Testis (tissue), 3 donors: ENCODE measurements around the gene P2RY1. TPM values are rescaled to one million over a fixed set of nuclear protein-coding genes. Genes with fewer than 3 reads are reported as not detected.

Experiments
- DNase-seq: peaks from one replicate; pipeline ENCODE4 v3.0.0-alpha.2; 2019
- H3K27ac ChIP-seq, 2 donors: fragments of 200-600 bp; sonication (generic); one replicate each; pipeline ENCODE4 v1.5.1; 2019
- H3K27me3 ChIP-seq: fragments of 200-600 bp; sonication (generic); one replicate; pipeline ENCODE4 v1.5.1; 2019
- H3K36me3 ChIP-seq: fragments of 200-600 bp; sonication (generic); one replicate; pipeline ENCODE4 v1.5.1; 2017; ENCODE audit warnings: low read depth; ENCODE audit errors: missing control alignments
- H3K4me1 ChIP-seq: fragments of 200-600 bp; sonication (generic); one replicate; pipeline ENCODE4 v1.5.1; 2019
- H3K4me3 ChIP-seq, 2 donors: fragments of 200-600 bp; sonication (generic); one replicate each; pipeline ENCODE4 v1.5.1; 2017 to 2019
- H3K9me3 ChIP-seq: fragments of 200-600 bp; sonication (generic); one replicate; pipeline ENCODE4 v1.5.1; 2017
- POLR2A ChIP-seq: fragments of 450-650 bp; IDR thresholded peaks from one replicate; pipeline ENCODE4 v1.6.1; 2017; ENCODE audit warnings: antibody characterized with exemption, mild to moderate bottlenecking, moderate library complexity
- WGBS, 2 donors: methylation state at CpG; one replicate each; pipeline ENCODE4 v1.1.5; 2018; 5-methylcytosine and 5-hydroxymethylcytosine counted together
- intact Hi-C: fragments of 100-400 bp; cut with DNase I; formaldehyde crosslinking; loops from one replicate; pipeline ENCODE4 v1.15.1; 2023; ENCODE audit warnings: low total_unique reads
- polyA plus RNA-seq: library from polyadenylated mRNA; stranded (reverse); fragments of 350-450 nt; fragmentation: Illumina TruSeq; extraction: RNeasy Lipid Tissue Mini Kit (QIAGEN cat#74804); gene quantifications from one replicate; pipeline ENCODE4 v1.2.3, GENCODE V29; 2014; ENCODE audit warnings: low read depth, low replicate concordance; ENCODE audit not compliant: insufficient read depth
- total RNA-seq, 2 donors: library from RNA; depleted of rRNA; stranded (reverse); fragments of >200 nt; gene quantifications; one replicate each; pipeline ENCODE4 v1.2.3, GENCODE V29; 2016
- TF ChIP-seq, protein P1 (sequence below), 3 experiments: fragments of 450-650 bp in 2 of 3; fragments of 200-600 bp in 1 of 3; sonication (generic) in 1 of 3; IDR thresholded peaks; one replicate each; pipeline ENCODE4 v1.5.1; 2016 to 2019; ENCODE audit warnings: antibody characterized with exemption in 3 of 3, mild to moderate bottlenecking in 2 of 3, moderate library complexity in 1 of 3

The P2RY1 gene
- total and polyA plus RNA-seq, 3 donors from 2014 or later: 2.0 to 8.2 (median 6.4) TPM

DNA sequence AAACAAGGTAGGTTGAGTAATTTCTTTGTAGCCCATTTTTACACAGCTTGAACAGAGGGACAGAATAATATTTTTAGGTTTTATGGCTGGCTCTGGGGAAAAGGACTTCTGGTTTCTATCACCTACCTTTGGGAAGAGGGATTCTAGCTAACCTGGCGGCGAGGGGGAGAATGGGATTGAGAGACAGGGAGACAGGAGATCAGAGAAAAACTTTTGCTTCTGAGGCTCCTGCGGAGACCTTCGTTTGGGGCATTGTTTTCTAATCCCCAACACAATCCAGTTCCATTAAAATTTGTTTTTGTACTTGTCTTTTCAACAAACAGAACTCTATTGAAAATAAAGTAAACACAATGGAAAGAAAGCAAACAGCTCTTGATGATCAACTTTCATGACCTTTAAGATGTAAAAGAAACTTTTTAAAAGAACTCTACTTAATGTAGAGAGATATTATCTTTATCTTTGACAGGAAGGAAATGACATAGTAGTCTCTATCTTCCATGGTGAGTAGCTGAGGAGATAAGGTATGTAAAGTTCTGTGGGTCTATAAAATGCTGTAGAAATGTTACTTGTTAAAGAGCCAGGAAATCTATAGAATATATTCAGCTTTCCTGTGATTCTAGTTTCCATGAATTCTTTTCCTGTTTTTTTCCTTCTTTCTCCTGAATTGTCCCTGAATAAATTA, 37.0 kb upstream of the P2RY1 start:
- WGBS, 2 donors: 59 to 61% methylated on average over 4 of the region's 4 CpGs
- no peaks in the 10 kb centered on the region for H3K27me3 ChIP-seq

DNA sequence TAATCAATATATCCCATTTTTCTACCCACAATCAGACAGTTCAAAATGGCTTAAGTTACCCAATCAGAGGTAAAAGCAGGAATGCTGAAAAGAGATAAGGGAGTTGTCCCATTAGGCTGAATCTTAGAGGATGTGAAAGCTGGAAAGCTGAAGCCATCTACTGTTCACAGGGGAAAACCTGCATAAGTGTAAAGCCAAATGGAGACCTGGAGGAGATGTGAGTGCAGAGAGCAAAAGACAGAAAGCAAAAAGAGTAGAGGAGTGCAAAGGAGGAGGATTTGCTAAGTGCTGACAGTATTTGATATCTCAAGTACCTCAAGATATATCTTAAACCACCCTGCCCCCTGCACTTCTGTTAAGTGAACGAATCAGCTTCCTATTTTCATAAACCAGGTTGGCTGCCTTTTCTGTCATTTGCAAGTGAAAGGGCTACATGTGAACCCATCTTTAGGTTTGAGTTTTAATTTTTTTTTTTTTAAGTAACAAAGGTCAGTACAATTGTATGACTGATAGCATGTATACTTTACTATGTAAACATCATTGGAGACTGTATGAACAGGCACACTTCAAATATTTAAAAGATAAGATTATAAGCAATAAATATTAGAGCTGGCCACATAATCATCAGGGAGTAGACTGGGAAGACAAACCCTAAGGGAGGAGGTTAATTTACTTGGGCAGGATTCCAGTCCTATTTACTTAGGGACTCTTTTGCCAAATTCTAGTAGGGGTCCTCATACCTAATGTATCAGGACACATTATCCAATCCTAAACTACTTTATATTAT, 22.8 kb upstream of the P2RY1 start:
- Histone ChIP-seq H3K4me3 (no peak overlapping the region), H3K27ac (no peak overlapping the region), H3K4me1 (no peaks in the 10 kb centered on the region), H3K9me3 (no peaks in the 10 kb centered on the region), H3K27me3 (no peaks in the 10 kb centered on the region), H3K36me3 (no peaks in the 10 kb centered on the region)
- no peak for DNase-seq
- no peak for TF ChIP-seq POLR2A
- TF ChIP-seq, protein P1, sequence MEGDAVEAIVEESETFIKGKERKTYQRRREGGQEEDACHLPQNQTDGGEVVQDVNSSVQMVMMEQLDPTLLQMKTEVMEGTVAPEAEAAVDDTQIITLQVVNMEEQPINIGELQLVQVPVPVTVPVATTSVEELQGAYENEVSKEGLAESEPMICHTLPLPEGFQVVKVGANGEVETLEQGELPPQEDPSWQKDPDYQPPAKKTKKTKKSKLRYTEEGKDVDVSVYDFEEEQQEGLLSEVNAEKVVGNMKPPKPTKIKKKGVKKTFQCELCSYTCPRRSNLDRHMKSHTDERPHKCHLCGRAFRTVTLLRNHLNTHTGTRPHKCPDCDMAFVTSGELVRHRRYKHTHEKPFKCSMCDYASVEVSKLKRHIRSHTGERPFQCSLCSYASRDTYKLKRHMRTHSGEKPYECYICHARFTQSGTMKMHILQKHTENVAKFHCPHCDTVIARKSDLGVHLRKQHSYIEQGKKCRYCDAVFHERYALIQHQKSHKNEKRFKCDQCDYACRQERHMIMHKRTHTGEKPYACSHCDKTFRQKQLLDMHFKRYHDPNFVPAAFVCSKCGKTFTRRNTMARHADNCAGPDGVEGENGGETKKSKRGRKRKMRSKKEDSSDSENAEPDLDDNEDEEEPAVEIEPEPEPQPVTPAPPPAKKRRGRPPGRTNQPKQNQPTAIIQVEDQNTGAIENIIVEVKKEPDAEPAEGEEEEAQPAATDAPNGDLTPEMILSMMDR (IDR thresholded peaks at IDR 0.05): no peak
- intact Hi-C loops: no loop called here
- WGBS, 2 donors: 61 to 81% methylated on average over 1 of the region's 1 CpG

More for the DNA sequence above, 37.0 kb upstream of the P2RY1 start:
- DNase-seq: no peak
- Histone ChIP-seq H3K27ac (no peak overlapping the region), H3K4me1 (no peaks in the 10 kb centered on the region), H3K9me3 (no peaks in the 10 kb centered on the region), H3K4me3 (no peak overlapping the region), H3K36me3 (no peaks in the 10 kb centered on the region)
- intact Hi-C loops: no loop called here
- no peak for TF ChIP-seq POLR2A
- TF ChIP-seq, protein P1 (IDR thresholded peaks at IDR 0.05): no peak

- Histone ChIP-seq H3K36me3 (no peaks in the 10 kb centered on the region), H3K27ac (no peak overlapping the region), H3K9me3 (no peaks in the 10 kb centered on the region), H3K4me1 (no peaks in the 10 kb centered on the region), H3K27me3 (no peaks in the 10 kb centered on the region), H3K4me3 (no peak overlapping the region)
- intact Hi-C loops: no loop called here
- no peak for DNase-seq
- TF ChIP-seq, protein P1 (IDR thresholded peaks at IDR 0.05): no peak
- TF ChIP-seq POLR2A: no peak
- 88 to 96% methylated on average over 1 of the region's 1 CpG for WGBS, 2 donors
These were observed 17.5 kb upstream of the P2RY1 start for GRCh38 chr3:152817400-152817799.

- H3K4me3 ChIP-seq: no peak overlapping the region
- H3K27me3 ChIP-seq: no peaks in the 10 kb centered on the region
- H3K36me3 ChIP-seq: no peaks in the 10 kb centered on the region
- 60 to 63% methylated on average over 5 of the region's 5 CpGs for WGBS, 2 donors
- H3K9me3 ChIP-seq: no peaks in the 10 kb centered on the region
- intact Hi-C loops: no loop called here
- TF ChIP-seq, protein P1 (IDR thresholded peaks at IDR 0.05): no peak
- TF ChIP-seq POLR2A: no peak
- H3K4me1 ChIP-seq: no peaks in the 10 kb centered on the region
- H3K27ac ChIP-seq: no peak overlapping the region
- DNase-seq: no peak
These were observed 16.9 kb upstream of the P2RY1 start for GRCh38 chr3:152818027-152818426.
